HepG2 (cell line): ENCODE data around the gene ADGRL2. TPM values are rescaled to one million over a fixed set of nuclear protein-coding genes. Genes with fewer than 3 reads are reported as not detected.

Experiments used
- ATAC-seq: fragments of 200-7000 bp; cut with Tn5 transposase; 3 replicates; pipeline ENCODE4 v1.9.1; 2020; ENCODE audit warnings: mild to moderate bottlenecking, moderate library complexity
- BruUV-seq: library from RNA; stranded (reverse); fragments of 400-500 nt; replicated peaks from 2 replicates; lab custom pipeline; 2021; lab: Mats Ljungman, UMichigan
- CTCF ChIA-PET: fragments of 300-600 bp; formaldehyde crosslinking; extraction: SDS; loops from one replicate; lab custom pipeline; 2021; ENCODE audit warnings: low total read pairs, inconsistent platforms, low intra/inter-chr PET ratio; lab: Yijun Ruan, JAX
- POLR2A ChIA-PET: fragments of 350-600 bp; sonication (Branson Sonifier 250); formaldehyde crosslinking; loops from one replicate; lab custom pipeline; 2020; ENCODE audit warnings: antibody characterized with exemption, inconsistent platforms; lab: Yijun Ruan, JAX
- DNase-seq: peaks from one replicate; pipeline ENCODE4 v3.0.0-alpha.2; 2015; ENCODE audit warnings: low spot score
- FAIRE-seq: peaks from 3 replicates; lab custom pipeline; 2011; peaks lifted over from hg19 to GRCh38; lab: Jason Lieb, UNC
- H2AFZ ChIP-seq: one replicate; pipeline ENCODE4 v1.6.1; 2011; ENCODE audit warnings: low read length, inconsistent platforms
- H3K27ac ChIP-seq: fragments of 300-600 bp; 3 replicates; pipeline ENCODE4 v1.8.0; 2011; ENCODE audit warnings: mixed run types, mild to moderate bottlenecking, mixed read lengths, low read length, inconsistent platforms; ENCODE audit not compliant: insufficient read depth; ENCODE audit errors: extremely low read length
- H3K27me3 ChIP-seq, 2 experiments: fragments of 200-600 bp in 1 of 2; 2 replicates in 1 of 2; 3 replicates in 1 of 2; pipeline versions ENCODE4 v1.6.0 to v1.8.0; 2011; ENCODE audit warnings: low read length in 2 of 2, mild to moderate bottlenecking in 2 of 2, moderate library complexity in 2 of 2, inconsistent platforms in 1 of 2; ENCODE audit not compliant: insufficient read depth in 2 of 2, control insufficient read depth in 1 of 2
- H3K36me3 ChIP-seq, 2 experiments: fragments of 200-600 bp in 1 of 2; replicated peaks in 1 of 2; 2 replicates in 1 of 2; 3 replicates in 1 of 2; pipeline versions ENCODE4 v1.5.1 to v1.8.0; 2011; ENCODE audit warnings: low read length in 2 of 2, inconsistent platforms in 1 of 2; ENCODE audit not compliant: insufficient read depth in 2 of 2, control insufficient read depth in 1 of 2
- H3K4me1 ChIP-seq: 2 replicates; pipeline ENCODE4 v1.5.1; 2012; ENCODE audit warnings: low read length, inconsistent platforms; ENCODE audit not compliant: insufficient read depth
- H3K4me2 ChIP-seq: 2 replicates; pipeline ENCODE4 v1.6.0; 2011; ENCODE audit warnings: low read depth, low read length, inconsistent platforms
- H3K4me3 ChIP-seq, 3 experiments: fragments of 200-600 bp in 1 of 3; sonication (generic), shearing (Covaris generic) in 1 of 3; replicated peaks in 1 of 3; 2 replicates each; pipeline ENCODE4 v1.5.1; 2011 to 2016; ENCODE audit warnings: low read length in 3 of 3, inconsistent platforms in 2 of 3, low read depth in 2 of 3, mild to moderate bottlenecking in 2 of 3, control low read depth in 1 of 3, mixed read lengths in 1 of 3; ENCODE audit not compliant: insufficient read depth in 1 of 3
- H3K79me2 ChIP-seq: one replicate; pipeline ENCODE4 v1.6.1; 2011; ENCODE audit warnings: low read length, inconsistent platforms; ENCODE audit not compliant: insufficient read depth
- H3K9ac ChIP-seq: 2 replicates; pipeline ENCODE4 v1.6.0; 2011; ENCODE audit warnings: mild to moderate bottlenecking, low read depth, low read length, inconsistent platforms; ENCODE audit not compliant: insufficient read depth
- H3K9me3 ChIP-seq: 2 replicates; pipeline ENCODE4 v1.5.1; 2012; ENCODE audit warnings: mild to moderate bottlenecking, low read length
- H4K20me1 ChIP-seq: 2 replicates; pipeline ENCODE4 v1.6.0; 2011; ENCODE audit warnings: inconsistent platforms, mild to moderate bottlenecking, low read length, moderate library complexity; ENCODE audit not compliant: insufficient read depth
- DMAP1 ChIP-seq: IDR thresholded peaks from 2 replicates; pipeline ENCODE4 v1.6.1; 2016
- HIVEP1 ChIP-seq: sonication (generic); formaldehyde crosslinking; IDR thresholded peaks from 2 replicates; pipeline ENCODE4 v1.4.0; 2020; ENCODE audit warnings: mild to moderate bottlenecking, missing genetic modification reagents
- KLF13 ChIP-seq: sonication (generic); formaldehyde crosslinking; IDR thresholded peaks from 2 replicates; pipeline ENCODE4 v1.4.0; 2020; ENCODE audit warnings: mild to moderate bottlenecking, missing genetic modification reagents
- MXD3 ChIP-seq: IDR thresholded peaks from 2 replicates; pipeline ENCODE4 v1.6.1; 2016; ENCODE audit warnings: mild to moderate bottlenecking, missing biosample characterization, missing genetic modification reagents
- MYC ChIP-seq: sonication (generic); formaldehyde crosslinking; IDR thresholded peaks from 2 replicates; pipeline ENCODE4 v1.9.0; 2021; ENCODE audit warnings: missing genetic modification reagents, borderline replicate concordance
- RAD51 ChIP-seq: fragments of 450-650 bp; IDR thresholded peaks from 2 replicates; pipeline ENCODE4 v1.6.1; 2016; ENCODE audit warnings: borderline replicate concordance
- ZFP37 ChIP-seq: sonication (generic); formaldehyde crosslinking; IDR thresholded peaks from 2 replicates; pipeline ENCODE4 v1.4.0; 2020; ENCODE audit warnings: missing genetic modification reagents, borderline replicate concordance
- ZNF253 ChIP-seq: sonication (generic); formaldehyde crosslinking; IDR thresholded peaks from 2 replicates; pipeline ENCODE4 v1.8.0; 2022; ENCODE audit warnings: mild to moderate bottlenecking, missing genetic modification reagents, borderline replicate concordance
- ZNF44 ChIP-seq: sonication (generic); formaldehyde crosslinking; IDR thresholded peaks from 2 replicates; pipeline ENCODE4 v1.5.1; 2020; ENCODE audit warnings: mild to moderate bottlenecking, missing genetic modification reagents
- ZSCAN25 ChIP-seq: sonication (generic); formaldehyde crosslinking; IDR thresholded peaks from 2 replicates; pipeline ENCODE4 v1.8.0; 2022; ENCODE audit warnings: mild to moderate bottlenecking, missing genetic modification reagents
- WGBS: methylation state at CpG from one replicate; pipeline ENCODE4 v1.1.6; 2017; ENCODE audit warnings: low lambda C conversion rate; 5-methylcytosine and 5-hydroxymethylcytosine counted together
- in situ Hi-C: cut with HindIII; loops from 2 replicates; pipeline ENCODE4 v1.10.0; 2017; ENCODE audit warnings: low pct_unique_long_range_greater_than_20kb; ENCODE audit not compliant: extremely low pct_ligation_motif_present
- intact Hi-C: fragments of 100-400 bp; cut with micrococcal nuclease; formaldehyde crosslinking; loops from one replicate; pipeline ENCODE4 v1.10.0; 2022; ENCODE audit not compliant: unreplicated experiment
- polyA plus RNA-seq, 8 experiments: library from polyadenylated mRNA; depleted of rRNA in 3 of 8; stranded (reverse) in 7 of 8; unstranded in 1 of 8; fragments of >200 nt; fragmentation: Illumina TruSeq in 4 of 8; extraction: Trizol in 4 of 8; gene quantifications; 2 replicates each; pipeline versions ENCODE4 v1.2.1 to v1.2.3, GENCODE V29; 2011 to 2016; ENCODE audit warnings: low read depth in 4 of 8, missing spikeins in 1 of 8, mixed read lengths in 1 of 8; ENCODE audit not compliant: insufficient read depth in 1 of 8
- total RNA-seq, 5 experiments: library from RNA; depleted of rRNA; stranded (reverse); fragments of >200 nt; fragmentation: Illumina TruSeq; extraction: Trizol; gene quantifications; 2 replicates each; pipeline ENCODE4 v1.2.3, GENCODE V29; 2016; ENCODE audit warnings: low read depth in 1 of 5
- TF ChIP-seq, protein P1 (sequence below): sonication (generic); formaldehyde crosslinking; conservative IDR thresholded peaks from 2 replicates; pipeline ENCODE4 v1.8.0; 2022; ENCODE audit warnings: missing genetic modification reagents

The ADGRL2 gene
- total and polyA plus RNA-seq, 2 of the 13 experiments (the other 11 are each of a cell fraction or from before 2014, with no cell fraction given), result 15.3 to 31.6 TPM

DNA sequence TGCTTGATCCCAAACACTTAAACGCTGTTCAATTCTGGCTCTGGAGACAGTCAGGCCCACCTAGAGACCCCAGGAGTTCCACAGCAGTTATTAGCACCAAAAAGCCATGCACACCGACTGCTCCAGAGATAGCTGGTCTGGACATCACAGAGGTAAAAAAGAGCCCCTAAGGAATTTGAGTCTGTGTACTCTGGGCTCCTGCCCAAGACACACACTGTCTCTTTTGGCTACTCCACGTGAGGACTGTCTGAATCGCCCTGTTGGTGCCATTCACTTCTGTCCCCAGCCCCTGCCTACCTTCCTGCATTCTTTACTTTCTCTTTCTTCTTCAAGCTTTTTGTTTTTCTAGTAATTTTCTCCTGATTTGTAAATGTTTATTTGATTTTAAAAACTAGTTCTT lies 197.4 kb downstream of the ADGRL2 start:
- in situ Hi-C loops (no loop called here), intact Hi-C loops (no loop called here)
- Histone ChIP-seq H4K20me1 (no peaks in the 10 kb centered on the region), H3K36me3 (no peaks in the 10 kb centered on the region), H3K4me3 (no peak overlapping the region), H2AFZ (no peak overlapping the region), H3K27ac (no peak overlapping the region), H3K4me2 (no peak overlapping the region), H3K4me1 (no peaks in the 10 kb centered on the region), H3K79me2 (no peaks in the 10 kb centered on the region), H3K27me3 (no peaks in the 10 kb centered on the region), H3K9me3 (peaks cover 21% of the 10 kb centered on the region), H3K9ac (no peak overlapping the region)
- ATAC-seq (peak; percentile 59; the same call in 2 of the 3 replicates), FAIRE-seq (no peak), DNase-seq (no peak)
- ChIA-PET POLR2A (no interaction called here), CTCF (no interaction called here)
- no TSS peak for BruUV-seq
- TF ChIP-seq DMAP1 (no peak), ZSCAN25 (no peak), HIVEP1 (CRISPR knock-in tag) (no peak), KLF13 (CRISPR knock-in tag) (no peak), ZFP37 (no peak), ZNF44 (CRISPR knock-in tag) (no peak), ZNF253 (CRISPR knock-in tag) (no peak), RAD51 (no peak), MYC (CRISPR knock-in tag) (no peak), MXD3 (CRISPR knock-in tag) (no peak)
- TF ChIP-seq, protein P1, sequence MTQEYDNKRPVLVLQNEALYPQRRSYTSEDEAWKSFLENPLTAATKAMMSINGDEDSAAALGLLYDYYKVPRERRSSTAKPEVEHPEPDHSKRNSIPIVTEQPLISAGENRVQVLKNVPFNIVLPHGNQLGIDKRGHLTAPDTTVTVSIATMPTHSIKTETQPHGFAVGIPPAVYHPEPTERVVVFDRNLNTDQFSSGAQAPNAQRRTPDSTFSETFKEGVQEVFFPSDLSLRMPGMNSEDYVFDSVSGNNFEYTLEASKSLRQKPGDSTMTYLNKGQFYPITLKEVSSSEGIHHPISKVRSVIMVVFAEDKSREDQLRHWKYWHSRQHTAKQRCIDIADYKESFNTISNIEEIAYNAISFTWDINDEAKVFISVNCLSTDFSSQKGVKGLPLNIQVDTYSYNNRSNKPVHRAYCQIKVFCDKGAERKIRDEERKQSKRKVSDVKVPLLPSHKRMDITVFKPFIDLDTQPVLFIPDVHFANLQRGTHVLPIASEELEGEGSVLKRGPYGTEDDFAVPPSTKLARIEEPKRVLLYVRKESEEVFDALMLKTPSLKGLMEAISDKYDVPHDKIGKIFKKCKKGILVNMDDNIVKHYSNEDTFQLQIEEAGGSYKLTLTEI, result no peak
- 0% methylated on average over 3 of the region's 4 CpGs for WGBS
